ENCODE measurements around the gene XRRA1.
A peak's percentile ranks its signal among the peaks of the same experiment; 100 is the strongest.
"Not testable (repeated sequence)": the region's sequence is repeated elsewhere in the genome, so short reads cannot be mapped to it uniquely, and the experiment has no call there.

The XRRA1 gene

DNA sequence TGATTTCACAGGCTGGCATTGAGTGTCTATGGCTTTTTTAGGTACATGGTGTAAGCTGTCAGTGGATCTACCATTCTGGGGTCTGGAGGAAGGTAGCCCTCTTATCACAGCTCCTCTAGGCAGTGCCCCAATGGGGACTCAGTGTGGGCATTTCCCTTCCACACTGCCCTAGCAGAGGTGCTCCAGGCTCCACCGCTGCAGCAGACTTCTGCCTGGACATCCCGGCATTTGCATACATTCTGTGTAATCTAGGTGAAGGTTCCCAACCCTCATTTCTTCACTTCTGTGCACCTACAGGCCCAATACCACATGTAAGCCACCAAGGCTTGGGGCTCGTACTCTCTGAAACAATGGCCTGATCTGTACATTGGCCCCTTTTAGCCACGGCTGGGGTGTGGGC, 122.0 kb downstream of the XRRA1 start:
- DNase-seq (ENCODE audit: low spot score) = no peak

DNA sequence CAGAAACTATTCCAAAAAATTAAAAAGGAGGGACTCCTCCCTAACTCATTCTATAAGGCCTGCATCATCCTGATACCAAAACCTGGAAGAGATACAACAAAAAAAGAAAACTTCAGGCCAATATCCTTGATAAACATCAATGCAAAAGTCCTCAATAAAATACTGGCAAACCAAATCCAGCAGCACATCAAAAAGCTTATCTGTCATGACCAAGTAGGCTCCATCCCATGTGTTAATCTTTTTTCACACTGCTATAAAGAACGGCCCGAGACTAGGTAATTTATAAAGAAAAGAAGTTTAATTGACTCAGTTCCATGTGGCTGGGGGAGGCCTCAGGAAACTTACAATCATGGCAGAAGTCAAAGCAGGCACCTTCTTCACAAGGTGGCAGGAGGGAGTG, 123.3 kb downstream of the XRRA1 start:
- not testable (repeated sequence) for DNase-seq (ENCODE audit: low spot score)

DNA sequence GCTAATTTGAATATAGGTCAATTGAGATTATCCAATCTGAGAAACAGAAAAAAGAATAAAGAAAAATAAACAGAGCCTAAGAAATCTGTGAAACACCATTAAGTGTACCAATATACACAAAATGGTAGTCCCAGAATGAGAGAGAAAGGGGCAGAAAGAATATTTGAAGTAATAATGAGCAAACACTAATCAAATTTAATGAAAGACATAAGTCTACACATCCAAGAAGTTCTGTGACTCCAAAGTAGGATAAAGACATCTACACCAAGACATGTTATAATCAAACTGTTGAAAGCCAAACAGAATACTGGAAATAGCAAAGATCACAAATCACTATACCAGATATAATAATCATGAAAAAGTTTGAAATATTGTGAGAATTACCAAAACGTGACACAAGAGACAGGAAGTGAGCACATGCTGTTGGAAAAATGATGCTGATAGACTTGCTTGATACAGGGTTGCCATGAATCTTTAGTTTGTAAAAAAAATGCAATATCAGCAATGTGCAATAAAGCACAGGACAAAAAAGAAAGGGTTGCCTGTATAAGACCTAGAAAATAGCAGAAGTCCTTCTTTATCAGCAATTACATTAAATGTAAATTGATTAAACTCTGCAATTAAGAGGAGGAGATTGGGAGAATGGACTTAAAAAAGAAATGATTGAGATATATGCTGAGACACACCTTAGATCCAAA, 124.5 kb downstream of the XRRA1 start:
- no peak for DNase-seq (ENCODE audit: low spot score)

DNA sequence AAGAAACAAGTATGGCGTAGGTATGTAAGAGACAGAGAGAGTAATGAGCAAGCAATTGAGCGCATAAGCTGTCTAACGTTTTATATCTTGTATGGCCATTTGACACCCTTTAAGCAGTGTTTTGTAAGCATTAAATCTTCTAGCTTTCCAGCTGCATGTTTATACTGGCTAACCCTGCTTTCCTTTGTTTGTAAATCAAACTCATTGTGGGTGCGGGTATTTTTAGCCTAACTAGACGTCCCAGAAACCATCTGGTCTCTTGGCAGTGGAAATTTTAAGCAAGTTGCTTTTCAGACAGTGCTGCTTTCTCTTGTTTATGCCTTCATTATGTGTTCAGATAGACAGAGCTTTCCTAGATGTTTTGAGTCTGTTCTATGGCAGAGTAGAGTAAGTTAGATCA, 126.7 kb downstream of the XRRA1 start:
- peak; percentile 77 for DNase-seq (ENCODE audit: low spot score)

DNA sequence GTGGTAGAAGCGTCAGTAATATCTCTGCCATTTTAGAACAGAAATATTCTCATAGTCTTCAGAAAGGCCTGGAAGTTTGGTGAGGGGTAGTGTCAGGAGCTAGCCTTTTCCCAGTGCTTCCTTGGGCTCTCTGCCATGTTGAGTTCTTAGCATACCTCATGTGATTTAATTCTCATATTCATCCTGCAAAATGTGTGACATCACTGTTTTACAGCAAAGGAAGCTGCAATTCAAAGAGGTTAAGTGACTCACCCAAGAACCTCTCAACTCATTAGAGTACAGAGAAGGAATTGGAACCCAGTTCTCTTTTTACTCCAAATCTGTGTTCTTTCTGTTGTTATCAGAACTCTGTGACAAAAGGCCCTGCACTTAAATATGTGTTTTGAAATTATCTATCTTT, 128.1 kb downstream of the XRRA1 start:
- DNase-seq (ENCODE audit: low spot score) = no peak

DNA sequence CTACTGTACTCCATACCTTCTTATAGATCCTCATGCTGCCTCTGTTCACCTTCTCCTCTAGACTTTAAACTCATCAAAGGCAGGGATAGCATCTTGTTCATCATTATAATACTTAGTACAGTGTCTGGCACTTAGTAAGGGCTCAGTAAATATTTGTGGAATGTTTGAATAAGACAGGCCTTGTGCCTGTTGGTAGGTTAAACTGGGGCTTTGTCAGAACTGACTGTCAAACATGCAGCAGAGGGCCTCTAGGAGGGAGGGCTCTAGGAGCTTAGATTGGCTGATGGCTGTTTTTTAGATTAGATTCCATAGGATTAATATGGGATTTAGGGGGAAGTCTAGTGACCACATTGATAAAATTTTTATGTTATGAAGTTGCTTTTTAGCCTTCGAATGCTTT, 129.5 kb downstream of the XRRA1 start:
- DNase-seq (ENCODE audit: low spot score) = no peak

DNA sequence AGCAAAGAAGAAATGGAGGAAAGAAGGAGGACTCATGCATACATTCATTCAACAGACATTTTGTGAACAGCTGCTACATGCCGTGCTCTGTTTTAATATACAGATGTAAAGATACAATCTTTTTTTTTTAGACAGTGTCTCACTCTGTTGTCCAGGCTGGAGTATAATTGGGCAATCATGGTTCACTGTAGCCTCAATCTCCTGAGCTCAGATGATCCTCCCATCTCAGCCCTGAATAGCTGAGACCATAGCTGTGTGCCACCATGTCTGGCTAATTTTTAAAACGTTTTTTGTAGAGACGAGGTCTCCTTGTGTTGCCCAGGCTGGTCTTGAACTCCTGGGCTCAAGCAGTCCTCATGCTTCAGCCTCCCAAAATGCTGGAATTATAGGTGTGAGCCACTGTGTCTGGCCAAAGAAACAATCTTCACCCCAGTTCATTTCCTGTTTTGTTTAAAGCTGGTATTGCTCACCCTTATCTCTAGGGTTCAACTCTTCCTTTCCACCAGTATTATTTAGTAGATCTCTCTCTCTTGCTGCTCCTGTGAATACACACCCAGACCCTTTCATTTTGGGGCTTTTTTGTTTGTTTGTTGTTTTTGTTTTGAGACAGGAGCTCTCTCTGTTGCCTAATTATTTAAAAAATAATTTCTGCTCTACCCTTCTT, 130.5 kb downstream of the XRRA1 start:
- no peak for DNase-seq (ENCODE audit: low spot score)

DNA sequence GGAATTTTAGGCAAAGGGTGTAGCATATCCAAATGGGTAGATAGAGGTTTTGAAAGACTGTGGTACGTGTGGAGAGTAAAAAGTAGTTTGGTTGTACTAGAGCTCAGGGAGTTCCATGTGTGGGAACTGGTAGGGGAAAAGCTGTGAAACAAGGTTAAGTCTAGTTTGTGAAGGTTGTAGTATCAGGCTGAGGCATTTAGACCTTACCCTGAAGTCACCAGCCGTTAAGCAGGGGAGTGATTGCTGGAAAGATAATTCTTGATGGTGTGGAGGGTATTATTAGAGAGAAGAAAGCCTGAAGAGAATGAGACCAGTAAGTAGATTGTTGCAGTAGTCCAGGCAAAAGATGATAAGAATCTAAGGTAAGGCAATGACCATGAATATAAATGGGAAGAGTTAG, 132.2 kb downstream of the XRRA1 start:
- DNase-seq (ENCODE audit: low spot score) = no peak

DNA sequence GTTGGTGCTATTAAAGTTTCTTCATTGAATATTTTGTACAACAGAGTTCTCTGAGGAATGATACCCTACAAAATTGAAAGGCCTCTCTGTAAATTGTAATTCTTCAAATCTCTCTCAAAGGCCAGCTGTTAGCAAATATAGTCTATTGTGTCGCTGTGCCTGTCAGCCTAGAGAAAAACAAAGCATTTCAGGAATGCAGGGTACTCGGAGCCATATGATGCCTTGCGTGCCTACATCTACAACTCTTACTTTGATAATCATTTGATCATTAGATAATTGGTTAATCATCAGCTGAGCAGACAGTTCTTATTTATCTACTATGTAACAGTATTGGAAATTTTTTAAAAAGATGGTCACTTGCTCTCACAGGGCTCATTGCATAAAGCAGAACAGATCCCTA, 132.9 kb downstream of the XRRA1 start:
- DNase-seq (ENCODE audit: low spot score) = peak; percentile 42

DNA sequence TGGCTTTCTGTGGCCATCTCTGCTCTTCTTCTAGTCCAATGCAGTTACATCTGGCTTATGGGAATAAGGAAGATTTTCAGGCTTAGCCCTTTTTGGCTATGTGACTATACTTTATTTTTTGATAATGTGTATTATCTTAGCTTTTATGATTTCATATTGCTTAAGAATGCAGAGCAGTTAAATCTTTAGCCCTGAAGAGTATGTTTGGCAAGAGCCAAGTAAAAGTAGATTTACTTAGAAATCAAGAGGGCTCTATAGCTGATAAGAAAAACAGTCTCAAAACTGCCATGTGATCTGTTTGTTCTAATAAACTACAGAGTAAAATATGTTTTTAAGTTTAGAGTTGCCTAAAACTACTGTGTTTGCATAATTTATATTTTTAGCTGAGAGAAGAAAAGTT, 139.1 kb downstream of the XRRA1 start:
- no peak for DNase-seq (ENCODE audit: low spot score)

DNA sequence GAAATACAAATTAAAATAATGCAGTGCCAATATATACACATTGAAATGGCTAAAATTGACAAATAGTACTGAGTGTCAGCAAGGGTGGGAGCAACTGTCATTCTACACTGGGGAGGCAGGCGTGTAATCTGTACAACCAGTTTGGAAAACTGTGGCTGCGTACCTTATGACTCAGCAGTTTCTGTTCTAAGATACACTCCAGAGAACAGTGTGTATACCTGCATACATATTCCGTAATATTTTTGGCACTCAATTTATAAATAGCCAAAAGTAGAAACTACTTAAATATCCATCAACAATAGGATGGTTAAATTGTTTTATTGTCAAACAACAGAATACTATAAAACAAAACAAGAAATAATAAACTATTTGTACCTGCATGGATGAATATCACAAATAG, 142.6 kb downstream of the XRRA1 start:
- no peak for DNase-seq (ENCODE audit: low spot score)

DNA sequence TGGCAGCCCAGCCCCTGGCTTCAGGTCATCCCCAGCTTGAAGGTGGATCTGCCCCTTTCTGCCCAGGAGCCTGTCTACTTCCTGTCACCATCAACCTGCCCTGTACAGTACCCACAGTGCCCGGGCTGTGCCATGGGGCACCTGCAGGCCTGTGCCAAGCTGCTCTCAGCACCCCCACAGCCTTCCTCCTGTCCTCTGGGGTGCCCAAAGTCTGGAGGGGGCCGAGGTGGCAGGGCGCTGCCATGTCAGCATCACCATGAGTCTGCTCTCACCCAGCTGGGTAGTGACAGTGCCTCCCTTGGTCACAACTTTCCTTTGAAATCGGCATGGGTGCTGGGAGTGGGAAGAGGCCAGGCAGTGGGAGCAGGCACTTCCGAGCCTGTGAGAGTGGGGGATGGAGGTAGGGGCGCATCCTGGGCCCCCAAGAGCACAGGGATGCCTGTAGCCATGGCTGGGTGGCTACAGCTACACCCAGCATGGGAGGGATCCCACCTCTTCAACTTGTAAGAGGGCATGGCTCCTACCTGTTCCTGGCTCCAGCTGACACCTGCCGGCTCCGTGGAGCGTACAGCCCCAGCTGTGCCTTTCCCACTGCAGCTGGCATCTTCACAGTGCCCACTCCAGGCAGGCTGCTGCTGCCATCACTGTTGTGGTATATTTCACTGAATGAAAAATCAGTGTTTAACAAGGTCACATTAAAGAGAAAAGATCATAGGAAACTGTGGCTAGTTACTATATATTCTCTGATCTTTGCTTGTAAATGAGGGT, 157.4 kb downstream of the XRRA1 start:
- DNase-seq (ENCODE audit: low spot score) = no peak

Data from globus pallidus (tissue), 1 donor.